Measurements from ENCODE around the gene FGF11.

The FGF11 gene

DNA sequence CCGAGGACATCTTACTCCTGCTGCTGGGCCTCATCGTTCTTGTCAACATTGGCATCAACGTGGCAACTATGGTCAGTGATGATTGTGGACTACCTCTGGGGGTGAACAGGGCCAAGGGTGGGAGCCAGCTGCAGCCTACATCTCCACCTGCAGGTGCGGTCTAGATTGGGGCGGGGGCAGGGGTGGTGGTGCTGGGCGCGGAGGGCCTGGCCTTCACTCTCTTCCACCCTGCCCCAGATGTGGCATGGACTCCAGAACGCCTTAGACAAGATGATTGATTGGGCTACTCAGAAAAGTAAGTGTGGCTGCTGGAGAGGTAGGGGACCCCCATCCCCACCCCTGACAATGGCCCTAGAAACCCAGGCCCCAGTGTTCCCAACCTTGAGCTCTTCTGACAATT lies 13.6 kb upstream of the FGF11 start:
- H3K9me3 ChIP-seq (ENCODE audit: severe bottlenecking) = no peaks in the 10 kb centered on the region

GRCh38 chr17:7426203-7426863 lies 13.0 kb upstream of the FGF11 start:
- H3K4me3 ChIP-seq (ENCODE audit: low read depth, low read length) = no peak overlapping the region
- no peaks in the 10 kb centered on the region for H3K9me3 ChIP-seq (ENCODE audit: severe bottlenecking)
- H3K27ac ChIP-seq = no peak overlapping the region
- DNase-seq = no peak
- no peak for TF ChIP-seq CTCF (IDR thresholded peaks at IDR 0.05; ENCODE audit: low read depth, low read length)
- H3K27me3 ChIP-seq (ENCODE audit: insufficient read depth, low read depth, severe bottlenecking) = no peaks in the 10 kb centered on the region
- no peaks in the 10 kb centered on the region for H3K36me3 ChIP-seq

More for the DNA sequence above, 13.6 kb upstream of the FGF11 start:
- no peak overlapping the region for H3K27ac ChIP-seq
- H3K4me3 ChIP-seq (ENCODE audit: low read depth, low read length) = no peak overlapping the region
- H3K36me3 ChIP-seq = no peaks in the 10 kb centered on the region
- no peak for DNase-seq
- H3K27me3 ChIP-seq (ENCODE audit: insufficient read depth, low read depth, severe bottlenecking) = no peaks in the 10 kb centered on the region
- TF ChIP-seq CTCF (IDR thresholded peaks at IDR 0.05; ENCODE audit: low read depth, low read length) = no peak

DNA sequence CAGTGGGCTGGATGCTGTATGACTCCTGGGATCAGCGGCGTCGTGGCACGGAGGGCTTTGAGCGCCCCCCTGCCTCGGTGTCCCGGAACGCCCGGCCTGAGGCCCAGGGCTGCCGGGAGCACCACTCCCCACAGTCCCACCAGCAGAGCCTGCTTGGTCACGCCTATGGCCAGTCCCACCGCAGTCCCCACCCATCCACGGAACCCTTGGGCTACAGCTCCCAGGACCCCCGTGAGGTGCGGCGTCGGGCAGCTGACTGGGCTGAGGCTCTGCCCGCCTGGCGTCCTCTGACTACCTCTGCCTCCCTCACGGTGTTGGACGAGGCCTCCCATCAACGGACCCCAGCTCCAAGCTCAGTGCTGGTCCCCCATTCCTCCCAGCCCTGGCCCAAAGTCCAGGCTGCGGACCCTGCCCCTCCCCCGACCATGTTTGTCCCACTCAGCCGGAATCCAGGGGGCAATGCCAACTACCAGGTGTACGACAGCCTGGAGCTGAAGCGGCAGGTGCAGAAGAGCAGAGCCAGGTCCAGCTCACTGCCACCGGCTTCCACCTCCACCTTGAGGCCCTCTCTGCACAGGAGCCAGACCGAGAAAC lies 12.3 kb upstream of the FGF11 start:
- Histone ChIP-seq H3K4me3 (ENCODE audit: low read depth, low read length) (no peak overlapping the region), H3K27ac (no peak overlapping the region), H3K36me3 (no peaks in the 10 kb centered on the region), H3K27me3 (ENCODE audit: insufficient read depth, low read depth, severe bottlenecking) (no peaks in the 10 kb centered on the region), H3K9me3 (ENCODE audit: severe bottlenecking) (no peaks in the 10 kb centered on the region)
- DNase-seq = no peak
- TF ChIP-seq CTCF (IDR thresholded peaks at IDR 0.05; ENCODE audit: low read depth, low read length) = no peak

DNA sequence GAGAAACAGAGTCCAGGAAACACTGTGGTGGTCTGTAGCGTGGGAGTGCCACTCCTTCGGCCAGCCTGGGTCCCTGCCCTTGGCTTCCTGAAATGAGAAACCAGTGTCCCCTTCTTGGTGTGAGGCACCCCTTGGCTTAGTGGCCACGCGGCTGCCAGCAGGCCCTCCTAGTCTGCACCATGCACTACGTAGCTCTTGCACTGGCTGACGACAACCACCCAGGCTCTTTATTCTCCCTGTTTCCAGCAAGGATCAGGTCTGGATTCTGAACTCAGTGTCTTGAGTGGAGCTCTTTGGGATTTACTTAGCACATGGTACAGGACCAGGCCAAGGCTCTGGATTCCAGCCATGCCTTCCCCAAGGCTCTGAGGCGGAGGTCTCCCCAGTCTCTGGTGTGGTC lies 11.8 kb upstream of the FGF11 start:
- H3K9me3 ChIP-seq (ENCODE audit: severe bottlenecking) = no peaks in the 10 kb centered on the region
- no peaks in the 10 kb centered on the region for H3K27me3 ChIP-seq (ENCODE audit: insufficient read depth, low read depth, severe bottlenecking)
- H3K36me3 ChIP-seq = no peaks in the 10 kb centered on the region
- no peak for TF ChIP-seq CTCF (IDR thresholded peaks at IDR 0.05; ENCODE audit: low read depth, low read length)
- no peak overlapping the region for H3K4me3 ChIP-seq (ENCODE audit: low read depth, low read length)
- no peak for DNase-seq
- H3K27ac ChIP-seq = no peak overlapping the region

- H3K4me3 ChIP-seq (ENCODE audit: low read depth, low read length) = no peak within 1 kb of the TSS
- no peak for DNase-seq
- H3K27ac ChIP-seq = no peak within 1 kb of the TSS
- H3K27me3 ChIP-seq (ENCODE audit: insufficient read depth, low read depth, severe bottlenecking) = no peaks in the 10 kb centered on the region
- H3K36me3 ChIP-seq = no peaks in the 10 kb centered on the region
- no peaks in the 10 kb centered on the region for H3K9me3 ChIP-seq (ENCODE audit: severe bottlenecking)
- TF ChIP-seq CTCF (IDR thresholded peaks at IDR 0.05; ENCODE audit: low read depth, low read length) = no peak
These were observed 10.8 kb upstream of the FGF11 start, which contains the start of gene SPEM3 for GRCh38 chr17:7428557-7428956. Gene SPEM3 (plus strand): TSS chr17:7428857. CDS start chr17:7428903, 46 bp downstream.

Measured in WERI-Rb-1 (cell line).